Liver (tissue), 9 donors: ENCODE results near the gene NOL4L. TPM values are rescaled to one million over a fixed set of nuclear protein-coding genes. Genes with fewer than 3 reads are reported as not detected.

ENCODE experiments used
- DNase-seq: peaks from one replicate; pipeline ENCODE4 v3.0.0-alpha.2; 2017; ENCODE audit warnings: low spot score
- H3K27ac ChIP-seq, 2 donors: one replicate each; pipeline ENCODE4 v1.7.0; 2013; ENCODE audit warnings: inconsistent platforms in 2 of 2, low read length in 2 of 2, control low read depth in 1 of 2, low read depth in 1 of 2, mild to moderate bottlenecking in 1 of 2
- H3K27me3 ChIP-seq, 4 donors: one replicate each; pipeline versions ENCODE4 v1.6.1 to v1.7.0; 2013; ENCODE audit warnings: low read length in 3 of 4, inconsistent platforms in 1 of 4, mild to moderate bottlenecking in 1 of 4, moderate library complexity in 1 of 4; ENCODE audit not compliant: control insufficient read depth in 4 of 4, insufficient read depth in 4 of 4
- H3K36me3 ChIP-seq, 4 donors: one replicate each; pipeline versions ENCODE4 v1.6.1 to v1.7.0; 2013; ENCODE audit warnings: low read length in 3 of 4, mild to moderate bottlenecking in 3 of 4, low read depth in 1 of 4, moderate library complexity in 1 of 4; ENCODE audit not compliant: control insufficient read depth in 4 of 4, insufficient read depth in 3 of 4
- H3K4me1 ChIP-seq, 4 donors: one replicate each; pipeline versions ENCODE4 v1.6.1 to v1.7.0; 2013; ENCODE audit warnings: low read length in 3 of 4, mild to moderate bottlenecking in 3 of 4, moderate library complexity in 1 of 4; ENCODE audit not compliant: control insufficient read depth in 4 of 4, insufficient read depth in 4 of 4
- H3K4me3 ChIP-seq, 3 donors: one replicate each; pipeline versions ENCODE4 v1.6.1 to v1.7.0; 2013; ENCODE audit warnings: low read length in 3 of 3, control low read depth in 1 of 3, low read depth in 1 of 3, mild to moderate bottlenecking in 1 of 3
- H3K9ac ChIP-seq, 2 donors: one replicate each; pipeline ENCODE4 v1.7.0; 2013; ENCODE audit warnings: low read length in 2 of 2, mild to moderate bottlenecking in 2 of 2, moderate library complexity in 2 of 2, control low read depth in 1 of 2, low read depth in 1 of 2
- H3K9me3 ChIP-seq, 4 donors: one replicate each; pipeline versions ENCODE4 v1.6.1 to v1.7.0; 2013; ENCODE audit warnings: low read length in 3 of 4; ENCODE audit not compliant: control insufficient read depth in 4 of 4
- ATF3 ChIP-seq: IDR thresholded peaks from 2 replicates; pipeline ENCODE4 v1.6.1; 2016; ENCODE audit warnings: antibody characterized with exemption
- CTCF ChIP-seq: fragments of 150-350 bp; IDR thresholded peaks from 2 replicates; pipeline ENCODE4 v1.5.1; 2017; ENCODE audit warnings: improper control_type of control experiment, low read depth, low read length; ENCODE audit not compliant: missing input control
- EGR1 ChIP-seq, 2 donors: IDR thresholded peaks; 2 replicates each; pipeline ENCODE4 v1.6.1; 2016 to 2018; ENCODE audit warnings: antibody characterized with exemption in 2 of 2, low read depth in 2 of 2
- FOXA1 ChIP-seq: IDR thresholded peaks from 2 replicates; pipeline ENCODE4 v1.6.1; 2016; ENCODE audit warnings: antibody characterized with exemption
- FOXA2 ChIP-seq: IDR thresholded peaks from 2 replicates; pipeline ENCODE4 v1.6.1; 2016; ENCODE audit warnings: antibody characterized with exemption
- GABPA ChIP-seq, 2 donors: IDR thresholded peaks in 1 of 2; conservative IDR thresholded peaks in 1 of 2; 2 replicates each; pipeline ENCODE4 v1.6.1; 2016; ENCODE audit warnings: antibody characterized with exemption in 2 of 2, mild to moderate bottlenecking in 1 of 2, moderate library complexity in 1 of 2
- HNF4A ChIP-seq, 2 donors: conservative IDR thresholded peaks; 2 replicates each; pipeline ENCODE4 v1.6.1; 2016; ENCODE audit warnings: antibody characterized with exemption in 2 of 2, mild to moderate bottlenecking in 2 of 2
- HNF4G ChIP-seq: IDR thresholded peaks from 2 replicates; pipeline ENCODE4 v1.6.1; 2016; ENCODE audit warnings: antibody characterized with exemption
- JUND ChIP-seq, 2 donors: IDR thresholded peaks; 2 replicates each; pipeline ENCODE4 v1.6.1; 2016; ENCODE audit warnings: antibody characterized with exemption in 2 of 2
- MAX ChIP-seq: IDR thresholded peaks from 2 replicates; pipeline ENCODE4 v1.6.1; 2016; ENCODE audit warnings: antibody characterized with exemption
- NR2F2 ChIP-seq: IDR thresholded peaks from 2 replicates; pipeline ENCODE4 v1.6.1; 2016; ENCODE audit warnings: antibody characterized with exemption
- RAD21 ChIP-seq, 2 donors: IDR thresholded peaks; 2 replicates each; pipeline ENCODE4 v1.6.1; 2016; ENCODE audit warnings: antibody characterized with exemption in 2 of 2, mild to moderate bottlenecking in 2 of 2
- REST ChIP-seq: IDR thresholded peaks from 2 replicates; pipeline ENCODE4 v1.6.1; 2016; ENCODE audit warnings: antibody characterized with exemption, mild to moderate bottlenecking
- RXRA ChIP-seq, 2 donors: IDR thresholded peaks; 2 replicates each; pipeline ENCODE4 v1.6.1; 2017 to 2018; ENCODE audit warnings: antibody characterized with exemption in 2 of 2, mild to moderate bottlenecking in 1 of 2
- SP1 ChIP-seq: IDR thresholded peaks from 2 replicates; pipeline ENCODE4 v1.6.1; 2018; ENCODE audit warnings: antibody characterized with exemption, mild to moderate bottlenecking
- TAF1 ChIP-seq: conservative IDR thresholded peaks from 2 replicates; pipeline ENCODE4 v1.6.1; 2016; ENCODE audit warnings: antibody characterized with exemption, mild to moderate bottlenecking
- YY1 ChIP-seq: IDR thresholded peaks from 2 replicates; pipeline ENCODE4 v1.6.1; 2016; ENCODE audit warnings: antibody characterized with exemption, mild to moderate bottlenecking
- ZBTB33 ChIP-seq: IDR thresholded peaks from 2 replicates; pipeline ENCODE4 v1.6.1; 2016; ENCODE audit warnings: antibody characterized with exemption
- WGBS: extraction: QIAGEN DNeasy Blood & Tissue Kit; methylation state at CpG from one replicate; pipeline ENCODE4 v1.1.7; 2013; 5-methylcytosine and 5-hydroxymethylcytosine counted together
- polyA plus RNA-seq, 2 donors: library from polyadenylated mRNA; stranded (reverse) in 1 of 2; unstranded in 1 of 2; fragments of 200-250 nt in 1 of 2; fragments of >200 nt in 1 of 2; fragmentation: Nextera tagmentation in 1 of 2; extraction: Ambion mirVana in 1 of 2; gene quantifications; one replicate each; pipeline versions ENCODE4 v1.2.1 to v1.2.3, GENCODE V29; 2013 to 2015
- total RNA-seq, 2 donors: library from RNA; depleted of rRNA; stranded (reverse); fragments of >200 nt; gene quantifications; one replicate each; pipeline ENCODE4 v1.2.3, GENCODE V29; 2014
- donor health status: healthy.
- donor health status: healthy.
- donor health status: healthy.
- donor health status: healthy.
- donor health status: healthy.

The NOL4L gene
- total RNA-seq, result 1 to 10 TPM; 2.2 to 6.8 TPM
- polyA plus RNA-seq, result 1 to 10 TPM; 3.1 to 5.4 TPM

- Histone ChIP-seq H3K9me3 (no peaks in the 10 kb centered on the region), H3K27me3 (peaks cover 0 to 8% (median 3%) of the 10 kb centered on the region in 4 donors), H3K36me3 (no peaks in the 10 kb centered on the region), H3K27ac (no peak within 1 kb of the TSS), H3K4me1 (peaks cover 3 to 15% (median 12%) of the 10 kb centered on the region in 4 donors), H3K4me3 (peak within 1 kb of the TSS in 2 of 3 donors; percentile 63 to 75), H3K9ac (no peak within 1 kb of the TSS)
- TF ChIP-seq YY1, result no peak
- no peak for TF ChIP-seq REST
- no peak for TF ChIP-seq MAX
- TF ChIP-seq FOXA2, result no peak
- TF ChIP-seq GABPA (IDR thresholded peaks at IDR 0.05 in 1 of 2, conservative IDR thresholded peaks at IDR 0.05 in 1 of 2), result no peak
- TF ChIP-seq SP1, result no peak
- TF ChIP-seq HNF4A (conservative IDR thresholded peaks at IDR 0.05), result no peak
- TF ChIP-seq RAD21 (IDR thresholded peaks at IDR 0.05), result no peak
- TF ChIP-seq FOXA1, result no peak
- no peak for TF ChIP-seq TAF1
- WGBS, result 2% methylated on average over 79 of the region's 80 CpGs
- peak; percentile 44 for DNase-seq
These were observed at the start of gene NOL4L for GRCh38 chr20:32585011-32585585. Gene NOL4L (minus strand): TSS chr20:32585333. CDS start chr20:32584890, 443 bp downstream.

GRCh38 chr20:32634041-32634805 lies 49.1 kb upstream of the NOL4L start:
- no peak for DNase-seq
- Histone ChIP-seq H3K27me3 (no peaks in the 10 kb centered on the region), H3K4me3 (no peak overlapping the region), H3K4me1 (no peaks in the 10 kb centered on the region), H3K9me3 (no peaks in the 10 kb centered on the region), H3K36me3 (no peaks in the 10 kb centered on the region), H3K27ac (no peak overlapping the region), H3K9ac (no peak overlapping the region)
- WGBS, result 78% methylated on average over 19 of the region's 19 CpGs
- TF ChIP-seq YY1 (no peak), FOXA1 (no peak), RAD21 (IDR thresholded peaks at IDR 0.05) (no peak), CTCF (no peak), NR2F2 (no peak), ZBTB33 (no peak), HNF4G (no peak), EGR1 (IDR thresholded peaks at IDR 0.05; ENCODE audit: low read depth in 2 of 2) (no peak), REST (no peak), JUND (IDR thresholded peaks at IDR 0.05) (no peak), MAX (no peak), TAF1 (no peak), FOXA2 (no peak), RXRA (IDR thresholded peaks at IDR 0.05) (no peak), SP1 (no peak), ATF3 (no peak), GABPA (IDR thresholded peaks at IDR 0.05 in 1 of 2, conservative IDR thresholded peaks at IDR 0.05 in 1 of 2) (no peak), HNF4A (conservative IDR thresholded peaks at IDR 0.05) (no peak)
